ENCODE data around the gene PRKN.

DNA sequence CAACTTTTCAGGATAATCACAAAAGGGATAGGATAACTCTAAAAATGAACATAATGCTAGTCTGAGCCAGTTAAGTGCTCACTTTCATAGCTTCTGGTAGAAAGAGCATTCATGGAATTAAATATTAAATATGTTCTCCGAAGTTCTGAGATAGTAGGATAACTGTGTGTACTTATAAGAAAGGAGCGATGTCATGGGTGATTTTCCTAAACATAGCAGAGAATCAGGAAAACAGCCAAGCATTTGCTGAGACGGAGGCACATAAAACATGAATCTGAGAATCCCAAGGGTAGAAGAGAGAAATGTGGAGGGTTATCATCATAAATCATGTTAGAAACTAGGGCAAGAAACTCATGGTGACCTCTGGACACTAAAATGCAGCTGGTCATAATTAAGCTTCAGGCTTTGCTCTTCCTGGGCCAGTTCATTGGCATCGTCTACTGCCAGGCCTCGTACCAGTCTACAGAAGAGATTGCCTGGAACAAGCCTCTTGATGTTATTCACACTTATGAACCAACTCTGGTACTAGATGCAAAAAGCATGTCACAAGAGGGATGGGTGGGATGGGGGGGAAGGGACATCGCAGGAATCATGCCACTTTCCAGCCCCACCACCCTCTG is 436.6 kb downstream of the PRKN start:
- TF ChIP-seq, protein P1, sequence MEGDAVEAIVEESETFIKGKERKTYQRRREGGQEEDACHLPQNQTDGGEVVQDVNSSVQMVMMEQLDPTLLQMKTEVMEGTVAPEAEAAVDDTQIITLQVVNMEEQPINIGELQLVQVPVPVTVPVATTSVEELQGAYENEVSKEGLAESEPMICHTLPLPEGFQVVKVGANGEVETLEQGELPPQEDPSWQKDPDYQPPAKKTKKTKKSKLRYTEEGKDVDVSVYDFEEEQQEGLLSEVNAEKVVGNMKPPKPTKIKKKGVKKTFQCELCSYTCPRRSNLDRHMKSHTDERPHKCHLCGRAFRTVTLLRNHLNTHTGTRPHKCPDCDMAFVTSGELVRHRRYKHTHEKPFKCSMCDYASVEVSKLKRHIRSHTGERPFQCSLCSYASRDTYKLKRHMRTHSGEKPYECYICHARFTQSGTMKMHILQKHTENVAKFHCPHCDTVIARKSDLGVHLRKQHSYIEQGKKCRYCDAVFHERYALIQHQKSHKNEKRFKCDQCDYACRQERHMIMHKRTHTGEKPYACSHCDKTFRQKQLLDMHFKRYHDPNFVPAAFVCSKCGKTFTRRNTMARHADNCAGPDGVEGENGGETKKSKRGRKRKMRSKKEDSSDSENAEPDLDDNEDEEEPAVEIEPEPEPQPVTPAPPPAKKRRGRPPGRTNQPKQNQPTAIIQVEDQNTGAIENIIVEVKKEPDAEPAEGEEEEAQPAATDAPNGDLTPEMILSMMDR (IDR thresholded peaks at IDR 0.05) = no peak
- no peak for TF ChIP-seq ZFX (IDR thresholded peaks at IDR 0.05; ENCODE audit: borderline replicate concordance)

Data from 22Rv1 (cell line).